IMR-90 (cell line): Measurements from ENCODE around the gene CRYBA2.

Experiments
- BHLHE40 ChIP-seq: fragments of 150-350 bp; IDR thresholded peaks from 2 replicates; pipeline ENCODE4 v1.6.1; 2016; ENCODE audit warnings: mild to moderate bottlenecking, low read depth, low read length
- CEBPB ChIP-seq: IDR thresholded peaks from 2 replicates; pipeline ENCODE4 v1.6.1; 2012; ENCODE audit warnings: low read depth, low read length, improper control_type of control experiment
- POLR2A ChIP-seq: IDR thresholded peaks from 2 replicates; pipeline ENCODE4 v1.6.1; 2012; ENCODE audit warnings: mild to moderate bottlenecking, low read depth, low read length
- RAD21 ChIP-seq: IDR thresholded peaks from 2 replicates; pipeline ENCODE4 v1.6.1; 2012; ENCODE audit warnings: low read length, improper control_type of control experiment
- RCOR1 ChIP-seq: IDR thresholded peaks from 2 replicates; pipeline ENCODE4 v1.6.1; 2012; ENCODE audit warnings: mild to moderate bottlenecking, low read length, improper control_type of control experiment; ENCODE audit not compliant: insufficient replicate concordance
- SMC3 ChIP-seq: fragments of 150-350 bp; IDR thresholded peaks from 2 replicates; pipeline ENCODE4 v1.6.1; 2016; ENCODE audit warnings: low read depth, mild to moderate bottlenecking, antibody characterized with exemption, low read length, moderate library complexity
- USF2 ChIP-seq: fragments of 150-350 bp; IDR thresholded peaks from 2 replicates; pipeline ENCODE4 v1.6.1; 2017; ENCODE audit warnings: mild to moderate bottlenecking, antibody characterized with exemption, low read length, low read depth
- TF ChIP-seq, protein P1 (sequence below): conservative IDR thresholded peaks from 2 replicates; pipeline ENCODE4 v1.5.1; 2012; ENCODE audit warnings: mild to moderate bottlenecking, low read depth, low read length, improper control_type of control experiment

- TF ChIP-seq, protein P1, sequence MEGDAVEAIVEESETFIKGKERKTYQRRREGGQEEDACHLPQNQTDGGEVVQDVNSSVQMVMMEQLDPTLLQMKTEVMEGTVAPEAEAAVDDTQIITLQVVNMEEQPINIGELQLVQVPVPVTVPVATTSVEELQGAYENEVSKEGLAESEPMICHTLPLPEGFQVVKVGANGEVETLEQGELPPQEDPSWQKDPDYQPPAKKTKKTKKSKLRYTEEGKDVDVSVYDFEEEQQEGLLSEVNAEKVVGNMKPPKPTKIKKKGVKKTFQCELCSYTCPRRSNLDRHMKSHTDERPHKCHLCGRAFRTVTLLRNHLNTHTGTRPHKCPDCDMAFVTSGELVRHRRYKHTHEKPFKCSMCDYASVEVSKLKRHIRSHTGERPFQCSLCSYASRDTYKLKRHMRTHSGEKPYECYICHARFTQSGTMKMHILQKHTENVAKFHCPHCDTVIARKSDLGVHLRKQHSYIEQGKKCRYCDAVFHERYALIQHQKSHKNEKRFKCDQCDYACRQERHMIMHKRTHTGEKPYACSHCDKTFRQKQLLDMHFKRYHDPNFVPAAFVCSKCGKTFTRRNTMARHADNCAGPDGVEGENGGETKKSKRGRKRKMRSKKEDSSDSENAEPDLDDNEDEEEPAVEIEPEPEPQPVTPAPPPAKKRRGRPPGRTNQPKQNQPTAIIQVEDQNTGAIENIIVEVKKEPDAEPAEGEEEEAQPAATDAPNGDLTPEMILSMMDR = no peak
- TF ChIP-seq RAD21 (no peak), BHLHE40 (no peak), SMC3 (no peak), POLR2A (no peak), USF2 (no peak), RCOR1 (no peak), CEBPB (no peak)
Observed at GRCh38 chr2:218988650-218989049, 4.6 kb downstream of the CRYBA2 start.
